GM23338 (cell line): ENCODE measurements around the gene CTNNAL1. TPM values are rescaled to one million over a fixed set of nuclear protein-coding genes. Genes with fewer than 3 reads are reported as not detected.

Source experiments
- ATAC-seq: fragments of 200-7000 bp; cut with Tn5 transposase; 3 replicates; pipeline ENCODE4 v1.9.1; 2020
- DNase-seq: peaks from one replicate; pipeline ENCODE4 v3.0.0-alpha.2; 2015; ENCODE audit warnings: low spot score
- H2AFZ ChIP-seq: fragments of 200-600 bp; sonication (generic); 2 replicates; pipeline ENCODE4 v1.8.0; 2016; ENCODE audit warnings: antibody characterized with exemption, mild to moderate bottlenecking, moderate library complexity
- H3F3A ChIP-seq: fragments of 200-600 bp; sonication (generic); replicated peaks from 2 replicates; pipeline ENCODE4 v1.8.0; 2017; ENCODE audit warnings: antibody characterized with exemption, mixed run types, low read depth
- H3K27ac ChIP-seq: fragments of 200-600 bp; sonication (generic); 2 replicates; pipeline ENCODE4 v1.6.1; 2016; ENCODE audit warnings: low read depth
- H3K27me3 ChIP-seq: fragments of 200-600 bp; sonication (generic); 2 replicates; pipeline ENCODE4 v1.8.0; 2016; ENCODE audit warnings: mild to moderate bottlenecking, mixed run types, moderate library complexity; ENCODE audit not compliant: insufficient read depth
- H3K36me3 ChIP-seq: fragments of 200-600 bp; sonication (generic); 2 replicates; pipeline ENCODE4 v1.8.0; 2016; ENCODE audit warnings: mild to moderate bottlenecking; ENCODE audit not compliant: insufficient read depth
- H3K4me1 ChIP-seq: fragments of 200-600 bp; sonication (generic); 2 replicates; pipeline ENCODE4 v1.8.0; 2016; ENCODE audit warnings: mild to moderate bottlenecking, moderate library complexity; ENCODE audit not compliant: insufficient read depth
- H3K4me2 ChIP-seq: fragments of 200-600 bp; sonication (generic); 2 replicates; pipeline ENCODE4 v1.7.1; 2017; ENCODE audit warnings: mixed run types
- H3K4me3 ChIP-seq: fragments of 200-600 bp; sonication (generic); 2 replicates; pipeline ENCODE4 v1.6.1; 2016; ENCODE audit warnings: mixed run types
- H3K79me2 ChIP-seq: fragments of 200-600 bp; sonication (generic); replicated peaks from 2 replicates; pipeline ENCODE4 v1.8.0; 2017; ENCODE audit warnings: mild to moderate bottlenecking; ENCODE audit not compliant: insufficient read depth
- H3K9me2 ChIP-seq: fragments of 200-600 bp; sonication (generic); 2 replicates; pipeline ENCODE4 v1.8.0; 2017; ENCODE audit not compliant: insufficient read depth
- H4K20me1 ChIP-seq: fragments of 200-600 bp; sonication (generic); replicated peaks from 2 replicates; pipeline ENCODE4 v1.8.0; 2017; ENCODE audit warnings: mild to moderate bottlenecking; ENCODE audit not compliant: insufficient read depth
- H3K27ac Mint-ChIP-seq: 2 replicates; pipeline ENCODE4 v1.8.0; 2020; ENCODE audit warnings: inconsistent platforms, mild to moderate bottlenecking, moderate library complexity, mixed read lengths
- H3K27me3 Mint-ChIP-seq: 3 replicates; pipeline ENCODE4 v1.8.0; 2022; ENCODE audit warnings: low read depth, mild to moderate bottlenecking, moderate library complexity, mixed read lengths, inconsistent platforms; ENCODE audit not compliant: insufficient read depth, poor library complexity
- H3K36me3 Mint-ChIP-seq: 3 replicates; pipeline ENCODE4 v1.8.0; 2021; ENCODE audit warnings: low read depth, mild to moderate bottlenecking, inconsistent platforms, moderate library complexity, mixed read lengths
- H3K4me1 Mint-ChIP-seq: 3 replicates; pipeline ENCODE4 v1.8.0; 2020; ENCODE audit warnings: mild to moderate bottlenecking, inconsistent platforms, mixed read lengths
- H3K4me3 Mint-ChIP-seq: 3 replicates; pipeline ENCODE4 v1.8.0; 2021; ENCODE audit warnings: moderate library complexity, mild to moderate bottlenecking, inconsistent platforms, mixed read lengths
- H3K9me3 Mint-ChIP-seq: 3 replicates; pipeline ENCODE4 v1.8.0; 2020; ENCODE audit warnings: moderate library complexity, mild to moderate bottlenecking, inconsistent platforms, mixed read lengths
- CREB1 ChIP-seq: fragments of 250-450 bp; sonication (Bioruptor Pico); IDR thresholded peaks from 2 replicates; pipeline ENCODE4 v1.5.0; 2020; ENCODE audit warnings: low read depth, mild to moderate bottlenecking, moderate library complexity
- EZH2 ChIP-seq: fragments of 200-600 bp; sonication (generic); IDR thresholded peaks from one replicate; pipeline ENCODE4 v1.8.0; 2017; ENCODE audit warnings: antibody characterized with exemption, mild to moderate bottlenecking, low read depth; ENCODE audit not compliant: unreplicated experiment
- EZH2phosphoT487 ChIP-seq: fragments of 200-600 bp; sonication (generic); IDR thresholded peaks from one replicate; pipeline ENCODE4 v1.8.1; 2018; ENCODE audit warnings: antibody characterized with exemption; ENCODE audit not compliant: unreplicated experiment
- JUNB ChIP-seq: IDR thresholded peaks from one replicate; pipeline ENCODE4 v1.6.1; 2016; ENCODE audit warnings: antibody characterized with exemption; ENCODE audit not compliant: unreplicated experiment
- NANOG ChIP-seq: IDR thresholded peaks from 2 replicates; pipeline ENCODE4 v1.6.1; 2016; ENCODE audit warnings: antibody characterized with exemption, borderline replicate concordance
- POLR2AphosphoS5 ChIP-seq: IDR thresholded peaks from 2 replicates; pipeline ENCODE4 v1.6.1; 2016; ENCODE audit warnings: antibody characterized with exemption, low read depth
- STAT1 ChIP-seq: IDR thresholded peaks from one replicate; pipeline ENCODE4 v1.6.1; 2016; ENCODE audit warnings: antibody characterized with exemption; ENCODE audit not compliant: unreplicated experiment
- ZNF114 ChIP-seq: fragments of 250-450 bp; sonication (Bioruptor Pico); IDR thresholded peaks from 2 replicates; pipeline ENCODE4 v1.5.0; 2020; ENCODE audit warnings: mild to moderate bottlenecking, moderate library complexity
- ZNF331 ChIP-seq: fragments of 250-450 bp; sonication (Bioruptor Pico); IDR thresholded peaks from 2 replicates; pipeline ENCODE4 v1.5.0; 2020; ENCODE audit warnings: low read depth, mild to moderate bottlenecking, moderate library complexity
- polyA plus RNA-seq: library from polyadenylated mRNA; unstranded; fragments of >200 nt; fragmentation: Nextera tagmentation; extraction: Ambion mirVana; gene quantifications from 2 replicates; pipeline ENCODE4 v1.2.1, GENCODE V29; 2016
- total RNA-seq: library from RNA; depleted of rRNA; stranded (reverse); fragments of >200 nt; shearing (Covaris generic); gene quantifications from 2 replicates; pipeline ENCODE4 v1.2.3, GENCODE V29; 2014
- TF ChIP-seq, protein P1 (sequence below): IDR thresholded peaks from 2 replicates; pipeline ENCODE4 v1.6.1; 2016; ENCODE audit warnings: antibody characterized with exemption
- TF ChIP-seq, protein P2 (sequence below): fragments of 250-450 bp; sonication (Bioruptor Pico); IDR thresholded peaks from 2 replicates; pipeline ENCODE4 v1.5.0; 2020; ENCODE audit warnings: mild to moderate bottlenecking, moderate library complexity
- TF ChIP-seq, protein P3 (sequence below): IDR thresholded peaks from one replicate; pipeline ENCODE4 v1.6.1; 2018; ENCODE audit warnings: antibody characterized with exemption; ENCODE audit not compliant: unreplicated experiment

Gene CTNNAL1
- total and polyA plus RNA-seq, 2 experiments from 2014 or later: 63.0 to 211 TPM

DNA sequence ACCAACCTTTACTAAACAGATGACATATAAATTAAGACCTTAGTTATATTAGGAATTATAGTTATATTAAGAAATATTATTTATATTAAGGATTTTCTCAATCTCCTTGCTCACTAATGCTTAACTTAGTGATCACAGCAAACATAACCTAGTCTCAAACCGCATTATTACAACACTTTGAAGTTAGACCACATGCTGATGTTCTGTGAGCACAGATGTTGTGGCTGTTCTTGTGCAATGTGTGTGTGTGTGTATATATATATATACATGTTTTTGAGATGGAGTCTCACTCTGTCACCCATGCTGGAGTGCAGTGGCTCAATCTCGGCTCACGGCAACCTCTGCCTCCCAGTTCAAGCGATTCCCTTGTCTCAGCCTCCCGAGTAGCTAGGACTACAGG is 99.9 kb downstream of the CTNNAL1 start (continued):
- TF ChIP-seq, protein P1, sequence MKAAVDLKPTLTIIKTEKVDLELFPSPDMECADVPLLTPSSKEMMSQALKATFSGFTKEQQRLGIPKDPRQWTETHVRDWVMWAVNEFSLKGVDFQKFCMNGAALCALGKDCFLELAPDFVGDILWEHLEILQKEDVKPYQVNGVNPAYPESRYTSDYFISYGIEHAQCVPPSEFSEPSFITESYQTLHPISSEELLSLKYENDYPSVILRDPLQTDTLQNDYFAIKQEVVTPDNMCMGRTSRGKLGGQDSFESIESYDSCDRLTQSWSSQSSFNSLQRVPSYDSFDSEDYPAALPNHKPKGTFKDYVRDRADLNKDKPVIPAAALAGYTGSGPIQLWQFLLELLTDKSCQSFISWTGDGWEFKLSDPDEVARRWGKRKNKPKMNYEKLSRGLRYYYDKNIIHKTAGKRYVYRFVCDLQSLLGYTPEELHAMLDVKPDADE: no peak

DNA sequence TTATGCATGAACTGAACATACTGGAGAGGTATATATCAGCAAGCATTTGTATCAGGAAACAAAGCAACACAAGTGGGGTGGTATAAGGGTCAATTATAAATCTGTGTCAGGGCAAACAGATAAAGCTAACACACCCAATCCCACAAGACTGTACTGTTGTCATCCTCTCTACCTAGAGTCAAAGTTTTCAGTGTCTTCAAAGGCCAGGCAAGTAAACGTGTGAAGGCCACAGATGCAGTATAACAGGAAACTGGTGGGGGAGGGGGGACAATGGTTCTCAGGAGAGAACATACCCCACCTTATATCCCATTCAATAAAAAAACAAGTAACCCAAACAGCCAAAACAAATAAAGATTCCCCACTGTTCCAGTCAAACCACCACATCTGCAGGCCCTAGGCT is 101.5 kb downstream of the CTNNAL1 start:
- H3K27me3 ChIP-seq: no peaks in the 10 kb centered on the region
- TF ChIP-seq POLR2AphosphoS5 (no peak), CREB1 (no peak), NANOG (no peak), ZNF331 (CRISPR knock-in tag) (no peak), STAT1 (no peak), EZH2phosphoT487 (no peak), ZNF114 (CRISPR knock-in tag) (no peak), JUNB (no peak), EZH2 (no peak)
- TF ChIP-seq, protein P2, sequence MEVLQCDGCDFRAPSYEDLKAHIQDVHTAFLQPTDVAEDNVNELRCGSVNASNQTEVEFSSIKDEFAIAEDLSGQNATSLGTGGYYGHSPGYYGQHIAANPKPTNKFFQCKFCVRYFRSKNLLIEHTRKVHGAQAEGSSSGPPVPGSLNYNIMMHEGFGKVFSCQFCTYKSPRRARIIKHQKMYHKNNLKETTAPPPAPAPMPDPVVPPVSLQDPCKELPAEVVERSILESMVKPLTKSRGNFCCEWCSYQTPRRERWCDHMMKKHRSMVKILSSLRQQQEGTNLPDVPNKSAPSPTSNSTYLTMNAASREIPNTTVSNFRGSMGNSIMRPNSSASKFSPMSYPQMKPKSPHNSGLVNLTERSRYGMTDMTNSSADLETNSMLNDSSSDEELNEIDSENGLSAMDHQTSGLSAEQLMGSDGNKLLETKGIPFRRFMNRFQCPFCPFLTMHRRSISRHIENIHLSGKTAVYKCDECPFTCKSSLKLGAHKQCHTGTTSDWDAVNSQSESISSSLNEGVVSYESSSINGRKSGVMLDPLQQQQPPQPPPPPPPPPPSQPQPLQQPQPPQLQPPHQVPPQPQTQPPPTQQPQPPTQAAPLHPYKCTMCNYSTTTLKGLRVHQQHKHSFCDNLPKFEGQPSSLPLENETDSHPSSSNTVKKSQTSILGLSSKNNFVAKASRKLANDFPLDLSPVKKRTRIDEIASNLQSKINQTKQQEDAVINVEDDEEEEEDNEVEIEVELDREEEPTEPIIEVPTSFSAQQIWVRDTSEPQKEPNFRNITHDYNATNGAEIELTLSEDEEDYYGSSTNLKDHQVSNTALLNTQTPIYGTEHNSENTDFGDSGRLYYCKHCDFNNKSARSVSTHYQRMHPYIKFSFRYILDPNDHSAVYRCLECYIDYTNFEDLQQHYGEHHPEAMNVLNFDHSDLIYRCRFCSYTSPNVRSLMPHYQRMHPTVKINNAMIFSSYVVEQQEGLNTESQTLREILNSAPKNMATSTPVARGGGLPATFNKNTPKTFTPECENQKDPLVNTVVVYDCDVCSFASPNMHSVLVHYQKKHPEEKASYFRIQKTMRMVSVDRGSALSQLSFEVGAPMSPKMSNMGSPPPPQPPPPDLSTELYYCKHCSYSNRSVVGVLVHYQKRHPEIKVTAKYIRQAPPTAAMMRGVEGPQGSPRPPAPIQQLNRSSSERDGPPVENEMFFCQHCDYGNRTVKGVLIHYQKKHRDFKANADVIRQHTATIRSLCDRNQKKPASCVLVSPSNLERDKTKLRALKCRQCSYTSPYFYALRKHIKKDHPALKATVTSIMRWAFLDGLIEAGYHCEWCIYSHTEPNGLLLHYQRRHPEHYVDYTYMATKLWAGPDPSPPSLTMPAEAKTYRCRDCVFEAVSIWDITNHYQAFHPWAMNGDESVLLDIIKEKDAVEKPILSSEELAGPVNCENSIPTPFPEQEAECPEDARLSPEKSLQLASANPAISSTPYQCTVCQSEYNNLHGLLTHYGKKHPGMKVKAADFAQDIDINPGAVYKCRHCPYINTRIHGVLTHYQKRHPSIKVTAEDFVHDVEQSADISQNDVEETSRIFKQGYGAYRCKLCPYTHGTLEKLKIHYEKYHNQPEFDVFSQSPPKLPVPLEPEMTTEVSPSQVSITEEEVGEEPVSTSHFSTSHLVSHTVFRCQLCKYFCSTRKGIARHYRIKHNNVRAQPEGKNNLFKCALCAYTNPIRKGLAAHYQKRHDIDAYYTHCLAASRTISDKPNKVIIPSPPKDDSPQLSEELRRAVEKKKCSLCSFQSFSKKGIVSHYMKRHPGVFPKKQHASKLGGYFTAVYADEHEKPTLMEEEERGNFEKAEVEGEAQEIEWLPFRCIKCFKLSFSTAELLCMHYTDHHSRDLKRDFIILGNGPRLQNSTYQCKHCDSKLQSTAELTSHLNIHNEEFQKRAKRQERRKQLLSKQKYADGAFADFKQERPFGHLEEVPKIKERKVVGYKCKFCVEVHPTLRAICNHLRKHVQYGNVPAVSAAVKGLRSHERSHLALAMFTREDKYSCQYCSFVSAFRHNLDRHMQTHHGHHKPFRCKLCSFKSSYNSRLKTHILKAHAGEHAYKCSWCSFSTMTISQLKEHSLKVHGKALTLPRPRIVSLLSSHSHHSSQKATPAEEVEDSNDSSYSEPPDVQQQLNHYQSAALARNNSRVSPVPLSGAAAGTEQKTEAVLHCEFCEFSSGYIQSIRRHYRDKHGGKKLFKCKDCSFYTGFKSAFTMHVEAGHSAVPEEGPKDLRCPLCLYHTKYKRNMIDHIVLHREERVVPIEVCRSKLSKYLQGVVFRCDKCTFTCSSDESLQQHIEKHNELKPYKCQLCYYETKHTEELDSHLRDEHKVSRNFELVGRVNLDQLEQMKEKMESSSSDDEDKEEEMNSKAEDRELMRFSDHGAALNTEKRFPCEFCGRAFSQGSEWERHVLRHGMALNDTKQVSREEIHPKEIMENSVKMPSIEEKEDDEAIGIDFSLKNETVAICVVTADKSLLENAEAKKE (CRISPR knock-in tag): no peak
- TF ChIP-seq, protein P1: no peak
- TF ChIP-seq, protein P3, sequence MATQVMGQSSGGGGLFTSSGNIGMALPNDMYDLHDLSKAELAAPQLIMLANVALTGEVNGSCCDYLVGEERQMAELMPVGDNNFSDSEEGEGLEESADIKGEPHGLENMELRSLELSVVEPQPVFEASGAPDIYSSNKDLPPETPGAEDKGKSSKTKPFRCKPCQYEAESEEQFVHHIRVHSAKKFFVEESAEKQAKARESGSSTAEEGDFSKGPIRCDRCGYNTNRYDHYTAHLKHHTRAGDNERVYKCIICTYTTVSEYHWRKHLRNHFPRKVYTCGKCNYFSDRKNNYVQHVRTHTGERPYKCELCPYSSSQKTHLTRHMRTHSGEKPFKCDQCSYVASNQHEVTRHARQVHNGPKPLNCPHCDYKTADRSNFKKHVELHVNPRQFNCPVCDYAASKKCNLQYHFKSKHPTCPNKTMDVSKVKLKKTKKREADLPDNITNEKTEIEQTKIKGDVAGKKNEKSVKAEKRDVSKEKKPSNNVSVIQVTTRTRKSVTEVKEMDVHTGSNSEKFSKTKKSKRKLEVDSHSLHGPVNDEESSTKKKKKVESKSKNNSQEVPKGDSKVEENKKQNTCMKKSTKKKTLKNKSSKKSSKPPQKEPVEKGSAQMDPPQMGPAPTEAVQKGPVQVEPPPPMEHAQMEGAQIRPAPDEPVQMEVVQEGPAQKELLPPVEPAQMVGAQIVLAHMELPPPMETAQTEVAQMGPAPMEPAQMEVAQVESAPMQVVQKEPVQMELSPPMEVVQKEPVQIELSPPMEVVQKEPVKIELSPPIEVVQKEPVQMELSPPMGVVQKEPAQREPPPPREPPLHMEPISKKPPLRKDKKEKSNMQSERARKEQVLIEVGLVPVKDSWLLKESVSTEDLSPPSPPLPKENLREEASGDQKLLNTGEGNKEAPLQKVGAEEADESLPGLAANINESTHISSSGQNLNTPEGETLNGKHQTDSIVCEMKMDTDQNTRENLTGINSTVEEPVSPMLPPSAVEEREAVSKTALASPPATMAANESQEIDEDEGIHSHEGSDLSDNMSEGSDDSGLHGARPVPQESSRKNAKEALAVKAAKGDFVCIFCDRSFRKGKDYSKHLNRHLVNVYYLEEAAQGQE: no peak

More for the DNA sequence above, 101.5 kb downstream of the CTNNAL1 start:
- no peaks in the 10 kb centered on the region for H3K27me3 Mint-ChIP-seq
- H3F3A ChIP-seq: no peaks in the 10 kb centered on the region
- H3K9me2 ChIP-seq: no peaks in the 10 kb centered on the region
- H3K9me3 Mint-ChIP-seq: no peaks in the 10 kb centered on the region
- no peak overlapping the region for H2AFZ ChIP-seq
- no peak overlapping the region for H3K4me2 ChIP-seq
- H4K20me1 ChIP-seq: no peaks in the 10 kb centered on the region
- H3K27ac Mint-ChIP-seq: no peak overlapping the region
- no peaks in the 10 kb centered on the region for H3K79me2 ChIP-seq
- ATAC-seq (no peak), DNase-seq (no peak)
- H3K4me1 Mint-ChIP-seq: no peaks in the 10 kb centered on the region
- peaks cover 49% of the 10 kb centered on the region for H3K36me3 Mint-ChIP-seq
- no peak overlapping the region for H3K4me3 ChIP-seq
- peaks cover 29% of the 10 kb centered on the region for H3K36me3 ChIP-seq
- H3K4me1 ChIP-seq: no peaks in the 10 kb centered on the region
- H3K27ac ChIP-seq: no peak overlapping the region
- no peak overlapping the region for H3K4me3 Mint-ChIP-seq
